Heart right ventricle (tissue), 16 donors: ENCODE results near the gene TP53TG3F. TPM values are rescaled to one million over a fixed set of nuclear protein-coding genes. Genes with fewer than 3 reads are reported as not detected.
A peak's percentile ranks its signal among the peaks of the same experiment; 100 is the strongest.
"Not testable (repeated sequence)": the region's sequence is repeated elsewhere in the genome, so short reads cannot be mapped to it uniquely, and the experiment has no call there.

ENCODE experiments used
- ATAC-seq, 8 donors: fragments of 200-7000 bp; cut with Tn5 transposase; one replicate each; pipeline ENCODE4 v1.9.1; 2020; ENCODE audit warnings: mild to moderate bottlenecking in 8 of 8, moderate library complexity in 8 of 8, moderate number of reproducible peaks in 1 of 8
- DNase-seq, 2 donors: peaks; one replicate each; pipeline ENCODE4 v3.0.0-alpha.2; 2020
- H3K27ac ChIP-seq, 10 donors: fragments of 200-600 bp; sonication (generic) in 2 of 10; one replicate each; pipeline versions ENCODE4 v1.5.0 to v1.8.0; 2020 to 2022; ENCODE audit warnings: mild to moderate bottlenecking in 3 of 10
- H3K27me3 ChIP-seq, 7 donors: fragments of 200-600 bp; one replicate each; pipeline ENCODE4 v1.8.0; 2021 to 2022; ENCODE audit warnings: mild to moderate bottlenecking in 2 of 7
- H3K36me3 ChIP-seq, 9 donors: fragments of 200-600 bp; sonication (generic) in 1 of 9; one replicate each; pipeline versions ENCODE4 v1.5.0 to v1.8.0; 2020 to 2022; ENCODE audit warnings: mild to moderate bottlenecking in 2 of 9
- H3K4me1 ChIP-seq, 9 donors: fragments of 200-600 bp; sonication (generic) in 1 of 9; one replicate each; pipeline versions ENCODE4 v1.5.0 to v1.8.0; 2020 to 2022; ENCODE audit warnings: mild to moderate bottlenecking in 4 of 9
- H3K4me3 ChIP-seq, 10 donors: fragments of 200-600 bp; sonication (generic) in 2 of 10; one replicate each; pipeline versions ENCODE4 v1.5.0 to v1.8.0; 2020 to 2022; ENCODE audit warnings: mild to moderate bottlenecking in 7 of 10, moderate library complexity in 2 of 10
- H3K9me3 ChIP-seq, 11 donors: fragments of 200-600 bp in 10 of 11; sonication (generic) in 2 of 11; one replicate each; pipeline versions ENCODE4 v1.5.0 to v1.8.0; 2013 to 2022; ENCODE audit warnings: mild to moderate bottlenecking in 2 of 11, control low read depth in 1 of 11, moderate library complexity in 1 of 11
- WGBS, 2 donors: extraction: QIAGEN DNeasy Blood & Tissue Kit; methylation state at CpG; one replicate each; pipeline ENCODE4 v1.1.7; 2013; ENCODE audit warnings: inconsistent platforms in 1 of 2; 5-methylcytosine and 5-hydroxymethylcytosine counted together
- intact Hi-C, 10 donors: fragments of 100-400 bp; cut with DNase I; formaldehyde crosslinking; loops; one replicate each; pipeline versions ENCODE4 v1.11.1 to v1.14.2; 2022
- long read RNA-seq, 3 donors: library from polyadenylated mRNA; unstranded; transcript quantifications; one replicate each; pipeline ENCODE4 v2.0.0, GENCODE V29; 2020 to 2021
- polyA plus RNA-seq, 2 donors: library from polyadenylated mRNA; stranded (reverse); fragments of 200-250 nt; gene quantifications; one replicate each; pipeline ENCODE4 v1.2.3, GENCODE V29; 2013
- total RNA-seq, 10 donors: library from RNA; stranded (reverse); fragmentation: NEBNext Ultra II Directional in 3 of 10; extraction: Animal tissue kit (Norgen Biotek cat#: 25700) in 3 of 10; gene quantifications; one replicate each; pipeline versions ENCODE4 v1.2.1 to v1.2.4, GENCODE V29; 2021 to 2023
- donor health status: Arrhythmogenic right ventricular cardiomyopathy.
- donor health status: ischemic (EF 13 %, LVEDD 7.1; RV severe dilation, severe dysfunction).
- donor health status: healthy with polysubstance abuse.
- donor health status: DM: no; HTN: yes; CAD: no.
- donor health status: DM: no; HTN: no; CAD: no.
- donor health status: ischemic (EF 25% LVEDD 6.9; RV normal size, moderate dysfunction).
- donor health status: ischemic (EF 25% LVEDD 5.7; RV mildly dilated, moderate dysfunction).
- donor health status: healthy.
- donor health status: DM: yes; HTN: yes; CAD: no.
- donor health status: Ischemic cardiomyopathy.
- donor health status: ischemic (EF 35%, LVEDD 5.7; RV mildly dilated, moderate dysfunction).
- donor health status: nonischemic (EF 11% LVEDD 7.7; RV severe dilation, severe dysfunction).
- donor health status: DM: yes; HTN: yes; CAD: no.
- donor health status: PGD.
- donor health status: ischemic (EF 29% LVEDD 5.4; RV normal size, mild dysfunction).
- donor health status: nonischemic (EF 23%, LVEDD 6.1; RV moderate dilation, normal function).

Gene TP53TG3F
- under 1 TPM in 1 of 10 donors, not detected in 9; 0.31 TPM for total RNA-seq
- not detected for polyA plus RNA-seq
- long read RNA-seq, donor 1: 0 reads
- long read RNA-seq, donor 2: 0 reads
- long read RNA-seq, donor 3: 0 reads

- H3K9me3 ChIP-seq, H3K36me3 ChIP-seq, intact Hi-C loops, H3K4me3 ChIP-seq, ATAC-seq, DNase-seq, H3K4me1 ChIP-seq, H3K27ac ChIP-seq, H3K27me3 ChIP-seq: not testable (repeated sequence)
- WGBS, 2 donors: no CpG with 5 or more reads among the region's 25 CpGs
These were observed at the start of gene TP53TG3F for GRCh38 chr16:33459312-33459711. Gene TP53TG3F, plus strand, starts transcription at chr16:33459612. Its CDS starts 68 bp downstream, at chr16:33459680.

GRCh38 chr16:33491611-33492010 lies 32.2 kb downstream of the TP53TG3F start:
- WGBS, 2 donors: no CpG with 5 or more reads among the region's 2 CpGs
- ATAC-seq, H3K27me3 ChIP-seq, H3K4me3 ChIP-seq, DNase-seq, H3K36me3 ChIP-seq, H3K27ac ChIP-seq, H3K4me1 ChIP-seq, H3K9me3 ChIP-seq, intact Hi-C loops: not testable (repeated sequence)

GRCh38 chr16:33507231-33507630 lies 47.8 kb downstream of the TP53TG3F start:
- H3K27me3 ChIP-seq, H3K4me1 ChIP-seq, H3K36me3 ChIP-seq, ATAC-seq, H3K4me3 ChIP-seq, H3K27ac ChIP-seq, H3K9me3 ChIP-seq, intact Hi-C loops: not testable (repeated sequence)
- WGBS, 2 donors: 60% methylated on average over 2 of the region's 4 CpGs; no CpG with 5 or more reads in 1 of the 2 donors
- DNase-seq: peak in 1 of 2 donors; percentile 4

- H3K27me3 ChIP-seq, DNase-seq, ATAC-seq, H3K36me3 ChIP-seq, intact Hi-C loops, H3K9me3 ChIP-seq, H3K4me1 ChIP-seq, H3K4me3 ChIP-seq, H3K27ac ChIP-seq: not testable (repeated sequence)
- WGBS, 2 donors: 44% methylated on average over 1 of the region's 4 CpGs; no CpG with 5 or more reads in 1 of the 2 donors
These were observed 49.7 kb downstream of the TP53TG3F start for GRCh38 chr16:33509070-33509469.

GRCh38 chr16:33509906-33510305 lies 50.5 kb downstream of the TP53TG3F start:
- DNase-seq, H3K4me1 ChIP-seq: not testable (repeated sequence)

More at GRCh38 chr16:33509906-33510305, 50.5 kb downstream of the TP53TG3F start:
- H3K36me3 ChIP-seq, H3K27me3 ChIP-seq, H3K9me3 ChIP-seq, H3K27ac ChIP-seq, H3K4me3 ChIP-seq, intact Hi-C loops, ATAC-seq: not testable (repeated sequence)
- WGBS, 2 donors: 73 to 100% methylated on average over 1 to 2 of the region's 10 CpGs

Other genes starting within 250 kb of the TP53TG3F start
- gene TP53TG3E, start 155.3 kb upstream of the TP53TG3F start, total RNA-seq: under 1 TPM in 1 of 10 donors, not detected in 9; 0.23 TPM
- gene TP53TG3E, start 155.3 kb upstream of the TP53TG3F start, polyA plus RNA-seq: not detected
- gene TP53TG3B, start 98.8 kb upstream of the TP53TG3F start, total RNA-seq: under 1 TPM in 1 of 10 donors, not detected in 9; 0.40 TPM
- gene TP53TG3B, start 98.8 kb upstream of the TP53TG3F start, polyA plus RNA-seq: not detected